T-helper 17 cell (primary cell): ENCODE results near the gene SPTBN1. TPM values are rescaled to one million over a fixed set of nuclear protein-coding genes. Genes with fewer than 3 reads are reported as not detected.
"Not testable (repeated sequence)": the region's sequence is repeated elsewhere in the genome, so short reads cannot be mapped to it uniquely, and the experiment has no call there.

ENCODE experiments used
- ATAC-seq: fragments of 150-1000 bp; cut with Tn5 transposase; 2 replicates; pipeline ENCODE4 v1.10.0; 2021; ENCODE audit warnings: mild to moderate bottlenecking, moderate library complexity
- DNase-seq, 3 donors: peaks; one replicate each; pipeline versions ENCODE4 v3.0.0 to v3.0.0-alpha.2; 2020 to 2021
- H3K9me3 ChIP-seq: one replicate; pipeline ENCODE4 v1.7.0; 2013; ENCODE audit warnings: low read length, mild to moderate bottlenecking; ENCODE audit not compliant: control insufficient read depth, poor library complexity, severe bottlenecking
- H3K27ac Mint-ChIP-seq: one replicate; pipeline ENCODE4 v1.8.0; 2022; ENCODE audit warnings: mild to moderate bottlenecking, moderate library complexity, mixed read lengths
- H3K27me3 Mint-ChIP-seq: one replicate; pipeline ENCODE4 v1.8.0; 2022; ENCODE audit warnings: mixed read lengths
- H3K36me3 Mint-ChIP-seq: one replicate; pipeline ENCODE4 v1.8.0; 2022; ENCODE audit warnings: low read depth, mixed read lengths
- H3K4me1 Mint-ChIP-seq: one replicate; pipeline ENCODE4 v1.8.0; 2022; ENCODE audit warnings: mild to moderate bottlenecking, mixed read lengths
- H3K4me3 Mint-ChIP-seq: one replicate; pipeline ENCODE4 v1.8.0; 2022; ENCODE audit warnings: mild to moderate bottlenecking, moderate library complexity, mixed read lengths
- total RNA-seq, 4 donors: library from RNA in 2 of 4; stranded (reverse) in 2 of 4; gene quantifications; one replicate each; pipeline ENCODE4 v1.2.3 and lab custom pipeline; 2022 to 2026

Gene SPTBN1
- total RNA-seq, 2 donors from 2014 or later, result 187 to 195 TPM

- H3K9me3 ChIP-seq, H3K4me1 Mint-ChIP-seq, ATAC-seq, H3K4me3 Mint-ChIP-seq, H3K36me3 Mint-ChIP-seq, DNase-seq, H3K27ac Mint-ChIP-seq: not testable (repeated sequence)
- H3K27me3 Mint-ChIP-seq, result peaks cover 18% of the 10 kb centered on the region
Observed at GRCh38 chr2:54698926-54699325, 242.8 kb downstream of the SPTBN1 start.

- no peak for DNase-seq
- no peaks in the 10 kb centered on the region for H3K9me3 ChIP-seq
- Mint-ChIP-seq H3K36me3 (peaks cover 2% of the 10 kb centered on the region), H3K27ac (no peak overlapping the region), H3K4me3 (no peak overlapping the region), H3K4me1 (no peaks in the 10 kb centered on the region), H3K27me3 (peaks cover 18% of the 10 kb centered on the region)
- ATAC-seq, result no peak
Observed at GRCh38 chr2:54699665-54700064, 243.5 kb downstream of the SPTBN1 start.

GRCh38 chr2:54701029-54701428, 244.9 kb downstream of the SPTBN1 start:
- no peaks in the 10 kb centered on the region for H3K9me3 ChIP-seq
- DNase-seq (no peak), ATAC-seq (no peak)
- peaks cover 11% of the 10 kb centered on the region for H3K27me3 Mint-ChIP-seq
- H3K27ac Mint-ChIP-seq, result no peak overlapping the region
- H3K4me1 Mint-ChIP-seq, result no peaks in the 10 kb centered on the region
- H3K4me3 Mint-ChIP-seq, result no peak overlapping the region
- peaks cover 2% of the 10 kb centered on the region for H3K36me3 Mint-ChIP-seq

GRCh38 chr2:54704238-54704637, 248.1 kb downstream of the SPTBN1 start:
- ATAC-seq (no peak), DNase-seq (no peak)
- no peak overlapping the region for H3K27ac Mint-ChIP-seq
- no peak overlapping the region for H3K4me3 Mint-ChIP-seq
- H3K27me3 Mint-ChIP-seq, result peaks cover 18% of the 10 kb centered on the region
- no peaks in the 10 kb centered on the region for H3K4me1 Mint-ChIP-seq
- no peaks in the 10 kb centered on the region for H3K9me3 ChIP-seq
- no peaks in the 10 kb centered on the region for H3K36me3 Mint-ChIP-seq

GRCh38 chr2:54704688-54705605, 248.8 kb downstream of the SPTBN1 start:
- Mint-ChIP-seq H3K4me3 (no peak overlapping the region), H3K4me1 (peaks cover 2% of the 10 kb centered on the region), H3K27me3 (peaks cover 24% of the 10 kb centered on the region), H3K27ac (no peak overlapping the region), H3K36me3 (no peaks in the 10 kb centered on the region)
- DNase-seq, result no peak
- H3K9me3 ChIP-seq, result no peaks in the 10 kb centered on the region
- peak; percentile 72 for ATAC-seq

GRCh38 chr2:54706622-54707021, 250.5 kb downstream of the SPTBN1 start:
- no peaks in the 10 kb centered on the region for H3K9me3 ChIP-seq
- ATAC-seq, result no peak
- DNase-seq, result no peak
- Mint-ChIP-seq H3K27me3 (peaks cover 27% of the 10 kb centered on the region), H3K4me3 (no peak overlapping the region), H3K4me1 (peaks cover 2% of the 10 kb centered on the region), H3K27ac (no peak overlapping the region), H3K36me3 (peaks cover 2% of the 10 kb centered on the region)

- H3K27ac Mint-ChIP-seq, result no peak overlapping the region
- peak; percentile 52 for ATAC-seq
- H3K4me1 Mint-ChIP-seq, result peaks cover 2% of the 10 kb centered on the region
- H3K27me3 Mint-ChIP-seq, result peaks cover 40% of the 10 kb centered on the region
- DNase-seq, result no peak
- peak overlapping the region; percentile 79 for H3K4me3 Mint-ChIP-seq
- no peaks in the 10 kb centered on the region for H3K9me3 ChIP-seq
- peaks cover 2% of the 10 kb centered on the region for H3K36me3 Mint-ChIP-seq
Observed at GRCh38 chr2:54708584-54709335, 252.6 kb downstream of the SPTBN1 start.

GRCh38 chr2:54709336-54709809, 253.2 kb downstream of the SPTBN1 start:
- H3K4me3 Mint-ChIP-seq, result peak overlapping the region; percentile 79
- no peak overlapping the region for H3K27ac Mint-ChIP-seq
- DNase-seq, result no peak
- peak; percentile 65 for ATAC-seq
- peaks cover 2% of the 10 kb centered on the region for H3K36me3 Mint-ChIP-seq
- peaks cover 40% of the 10 kb centered on the region for H3K27me3 Mint-ChIP-seq
- H3K4me1 Mint-ChIP-seq, result peaks cover 2% of the 10 kb centered on the region
- H3K9me3 ChIP-seq, result no peaks in the 10 kb centered on the region

- H3K9me3 ChIP-seq, result no peaks in the 10 kb centered on the region
- H3K36me3 Mint-ChIP-seq, result peaks cover 2% of the 10 kb centered on the region
- no peak overlapping the region for H3K27ac Mint-ChIP-seq
- ATAC-seq, result no peak
- DNase-seq, result no peak
- peaks cover 47% of the 10 kb centered on the region for H3K27me3 Mint-ChIP-seq
- H3K4me1 Mint-ChIP-seq, result peaks cover 2% of the 10 kb centered on the region
- H3K4me3 Mint-ChIP-seq, result peak overlapping the region; percentile 63
Observed at GRCh38 chr2:54710216-54710615, 254.1 kb downstream of the SPTBN1 start.

- H3K27ac Mint-ChIP-seq, result no peak overlapping the region
- ATAC-seq (no peak), DNase-seq (no peak)
- H3K4me1 Mint-ChIP-seq, result peaks cover 2% of the 10 kb centered on the region
- no peaks in the 10 kb centered on the region for H3K9me3 ChIP-seq
- no peak overlapping the region for H3K4me3 Mint-ChIP-seq
- peaks cover 2% of the 10 kb centered on the region for H3K36me3 Mint-ChIP-seq
- peaks cover 48% of the 10 kb centered on the region for H3K27me3 Mint-ChIP-seq
Observed at GRCh38 chr2:54712516-54712915, 256.4 kb downstream of the SPTBN1 start.

- Mint-ChIP-seq H3K27ac (no peak overlapping the region), H3K4me1 (peaks cover 2% of the 10 kb centered on the region), H3K36me3 (peaks cover 4% of the 10 kb centered on the region), H3K27me3 (peaks cover 54% of the 10 kb centered on the region), H3K4me3 (no peak overlapping the region)
- H3K9me3 ChIP-seq, result no peaks in the 10 kb centered on the region
- DNase-seq (no peak), ATAC-seq (no peak)
Observed at GRCh38 chr2:54714996-54715395, 258.9 kb downstream of the SPTBN1 start.

GRCh38 chr2:54716375-54716774, 260.2 kb downstream of the SPTBN1 start:
- H3K4me1 Mint-ChIP-seq, result peaks cover 2% of the 10 kb centered on the region
- H3K27me3 Mint-ChIP-seq, result peaks cover 56% of the 10 kb centered on the region
- no peak overlapping the region for H3K27ac Mint-ChIP-seq
- no peak for DNase-seq
- peaks cover 2% of the 10 kb centered on the region for H3K36me3 Mint-ChIP-seq
- no peak overlapping the region for H3K4me3 Mint-ChIP-seq
- no peak for ATAC-seq
- H3K9me3 ChIP-seq, result no peaks in the 10 kb centered on the region

- H3K27me3 Mint-ChIP-seq, result peaks cover 45% of the 10 kb centered on the region
- no peaks in the 10 kb centered on the region for H3K9me3 ChIP-seq
- ATAC-seq, result no peak
- no peak overlapping the region for H3K27ac Mint-ChIP-seq
- no peak overlapping the region for H3K4me3 Mint-ChIP-seq
- peaks cover 8% of the 10 kb centered on the region for H3K36me3 Mint-ChIP-seq
- DNase-seq, result no peak
- H3K4me1 Mint-ChIP-seq, result peaks cover 12% of the 10 kb centered on the region
Observed at GRCh38 chr2:54720563-54720962, 264.4 kb downstream of the SPTBN1 start.
